RPMI8226 (cell line): ENCODE measurements around the gene DDX6.
"Not testable (repeated sequence)": the region's sequence is repeated elsewhere in the genome, so short reads cannot be mapped to it uniquely, and the experiment has no call there.

Source experiments
- DNase-seq: peaks from one replicate; pipeline ENCODE4 v3.0.0-alpha.2; 2015

Gene DDX6

DNA sequence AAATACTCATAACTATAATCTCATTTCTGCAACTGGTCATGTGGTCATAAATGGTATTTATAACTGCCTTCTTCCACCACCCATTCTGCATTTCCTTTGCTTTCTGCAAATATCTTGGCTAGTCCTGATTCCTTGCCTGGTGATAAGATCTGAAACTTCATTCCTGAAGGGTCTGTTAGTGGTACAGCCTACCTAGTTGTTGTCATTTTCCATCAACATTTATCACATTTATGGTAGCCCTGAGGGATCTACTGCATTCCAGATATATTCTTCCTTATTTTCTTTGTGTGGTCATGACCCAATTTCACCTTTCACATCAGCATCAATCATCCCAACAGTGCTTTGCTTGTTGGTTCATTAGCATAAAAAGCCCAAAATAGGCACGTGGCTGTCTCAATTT, 50.1 kb downstream of the DDX6 start:
- DNase-seq, result no peak

DNA sequence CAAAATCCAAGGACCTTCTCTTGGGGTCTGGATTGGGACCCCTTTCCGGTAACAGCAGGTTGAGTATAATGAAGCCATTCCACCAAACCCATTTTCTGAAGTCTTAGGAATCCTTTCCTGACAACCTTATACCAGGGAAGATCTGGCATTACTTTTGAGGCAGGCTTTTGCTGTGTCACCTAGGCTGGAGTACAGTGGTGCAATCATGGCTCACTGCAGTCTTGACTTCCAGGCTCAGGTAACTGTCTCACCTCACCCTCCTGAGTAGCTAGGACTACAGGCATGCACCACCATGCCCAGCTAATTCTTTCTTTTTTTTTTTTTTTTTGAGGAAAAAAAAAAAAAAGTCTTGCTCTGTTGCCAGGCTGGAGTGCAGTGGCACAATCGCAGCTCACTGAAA, 55.8 kb downstream of the DDX6 start:
- DNase-seq, result no peak

DNA sequence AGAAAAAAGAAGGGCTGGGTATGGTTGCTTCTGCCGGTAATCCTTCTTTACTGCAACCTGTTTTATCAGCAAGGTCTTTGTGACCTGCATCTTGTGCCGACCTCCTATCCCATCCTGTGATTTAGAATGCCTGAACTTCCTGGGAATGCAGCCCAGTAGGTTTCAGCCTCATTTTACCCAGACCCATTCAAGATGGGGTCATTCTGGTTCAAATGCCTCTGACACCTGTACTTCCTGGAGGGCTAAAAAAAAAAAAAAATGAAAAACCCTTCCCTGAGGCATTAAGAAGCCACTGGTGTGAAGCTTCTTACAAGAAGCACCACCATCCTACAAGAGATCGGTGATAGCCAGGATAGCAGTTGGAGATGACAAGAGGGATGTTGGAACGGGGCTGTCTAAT, 56.9 kb downstream of the DDX6 start:
- no peak for DNase-seq

- not testable (repeated sequence) for DNase-seq
Observed at GRCh38 chr11:118729753-118730152, 61.2 kb downstream of the DDX6 start.

- not testable (repeated sequence) for DNase-seq
Observed at GRCh38 chr11:118728112-118728511, 62.9 kb downstream of the DDX6 start.

GRCh38 chr11:118727721-118728066, 63.3 kb downstream of the DDX6 start:
- not testable (repeated sequence) for DNase-seq

GRCh38 chr11:118727001-118727720, 63.8 kb downstream of the DDX6 start:
- DNase-seq, result not testable (repeated sequence)

GRCh38 chr11:118721478-118722015, 69.4 kb downstream of the DDX6 start:
- not testable (repeated sequence) for DNase-seq

- DNase-seq, result not testable (repeated sequence)
Observed at GRCh38 chr11:118720740-118721139, 70.2 kb downstream of the DDX6 start.

DNA sequence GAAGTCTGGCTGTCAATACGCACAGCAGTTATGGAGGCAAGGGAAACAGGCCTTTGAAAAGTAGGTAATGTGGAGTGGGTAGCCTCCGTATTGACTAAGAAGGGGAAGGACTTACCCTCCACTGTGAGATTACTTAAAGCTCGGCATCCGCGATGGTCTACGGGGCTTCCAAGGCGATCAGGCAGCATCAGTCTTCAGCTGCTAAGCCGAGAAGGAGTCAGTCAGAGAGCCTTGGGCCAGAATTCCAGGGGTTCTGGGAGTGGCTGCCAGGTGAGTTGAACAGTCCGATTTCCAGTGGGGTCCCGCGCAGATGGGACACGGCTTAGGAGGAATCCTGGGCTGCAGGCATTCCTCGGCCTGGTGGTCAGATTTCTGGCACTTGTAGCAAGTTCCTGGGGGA, 70.9 kb downstream of the DDX6 start:
- DNase-seq, result not testable (repeated sequence)

- not testable (repeated sequence) for DNase-seq
Observed at GRCh38 chr11:118718562-118718961, 72.4 kb downstream of the DDX6 start.

DNA sequence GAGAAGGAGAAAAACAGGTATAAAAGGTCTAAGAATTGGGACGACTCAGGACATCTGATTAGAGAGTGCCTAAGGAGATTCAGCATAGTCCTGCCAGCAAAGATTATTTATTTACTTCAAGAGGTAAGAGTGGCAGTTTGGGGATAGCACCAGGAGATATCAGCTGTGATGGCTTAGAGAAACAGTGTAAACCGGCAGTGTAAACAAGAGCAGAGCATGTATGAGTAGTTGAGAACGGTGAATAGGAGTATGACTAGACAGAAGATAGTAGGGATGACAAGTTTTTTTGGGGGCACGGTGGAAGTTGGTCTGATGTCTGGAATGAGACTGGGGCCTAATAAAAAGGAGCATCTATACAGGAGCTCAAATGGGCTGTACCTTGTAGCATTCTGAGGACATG, 73.2 kb downstream of the DDX6 start:
- DNase-seq, result not testable (repeated sequence)

GRCh38 chr11:118717221-118717620, 73.7 kb downstream of the DDX6 start:
- DNase-seq, result not testable (repeated sequence)

- no peak for DNase-seq
Observed at GRCh38 chr11:118715837-118716260, 75.1 kb downstream of the DDX6 start.

- no peak for DNase-seq
Observed at GRCh38 chr11:118715245-118715831, 75.6 kb downstream of the DDX6 start.

DNA sequence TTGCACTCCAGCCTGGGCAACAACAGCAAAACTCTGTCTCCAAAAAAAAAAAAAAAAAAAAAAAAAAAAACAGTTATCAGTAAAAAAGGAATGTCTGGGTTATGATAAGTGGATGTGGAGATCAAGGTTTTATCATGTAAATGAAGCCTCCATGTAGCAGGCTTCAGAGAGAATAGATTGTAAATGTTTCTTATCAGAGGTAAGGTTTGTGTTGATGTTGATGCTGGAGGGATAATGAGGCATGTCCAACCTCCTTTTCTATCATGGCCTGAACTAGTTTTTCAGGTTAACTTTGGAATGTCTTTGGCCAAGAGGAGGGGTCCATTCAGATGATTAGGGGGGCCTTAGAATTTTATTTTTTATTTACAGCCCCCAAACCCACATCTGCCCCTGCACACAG, 76.1 kb downstream of the DDX6 start:
- no peak for DNase-seq

- not testable (repeated sequence) for DNase-seq
Observed at GRCh38 chr11:118714416-118714815, 76.5 kb downstream of the DDX6 start.

DNA sequence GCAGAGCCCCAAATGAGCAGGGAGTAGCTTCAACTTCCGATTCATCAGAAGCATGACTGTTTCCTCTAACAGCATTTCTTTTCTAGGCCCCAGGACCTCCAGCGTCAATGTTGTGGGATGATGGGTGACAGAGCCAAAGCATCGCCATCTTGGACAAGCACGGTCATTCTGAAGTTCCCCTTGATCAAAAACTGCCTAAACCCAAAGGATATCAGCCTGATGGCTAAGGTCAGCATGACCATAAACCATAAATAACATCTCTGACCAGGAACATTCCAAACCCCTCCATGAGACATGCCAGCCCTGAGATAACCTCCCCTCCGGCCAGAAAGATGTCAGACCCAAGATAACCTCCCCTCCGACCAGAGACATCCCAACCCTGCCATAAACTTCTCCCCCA, 82.7 kb downstream of the DDX6 start:
- no peak for DNase-seq

DNA sequence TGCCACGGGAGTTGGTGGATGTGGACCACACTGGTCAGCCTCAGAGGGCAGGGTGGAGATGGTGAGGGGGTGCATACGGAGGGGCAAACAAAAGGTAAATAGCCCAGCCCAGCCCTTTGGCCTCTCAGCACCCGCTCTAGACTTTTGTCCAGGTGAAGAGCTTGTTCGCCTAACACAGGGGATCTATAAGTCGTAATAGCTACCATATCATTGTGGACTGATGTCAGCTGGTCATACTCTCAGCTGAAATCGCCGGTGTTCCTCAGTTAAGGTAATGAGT, 84.5 kb downstream of the DDX6 start:
- no peak for DNase-seq

- no peak for DNase-seq
Observed at GRCh38 chr11:118705791-118706545, 85.0 kb downstream of the DDX6 start.

- no peak for DNase-seq
Observed at GRCh38 chr11:118705111-118705741, 85.7 kb downstream of the DDX6 start.

DNA sequence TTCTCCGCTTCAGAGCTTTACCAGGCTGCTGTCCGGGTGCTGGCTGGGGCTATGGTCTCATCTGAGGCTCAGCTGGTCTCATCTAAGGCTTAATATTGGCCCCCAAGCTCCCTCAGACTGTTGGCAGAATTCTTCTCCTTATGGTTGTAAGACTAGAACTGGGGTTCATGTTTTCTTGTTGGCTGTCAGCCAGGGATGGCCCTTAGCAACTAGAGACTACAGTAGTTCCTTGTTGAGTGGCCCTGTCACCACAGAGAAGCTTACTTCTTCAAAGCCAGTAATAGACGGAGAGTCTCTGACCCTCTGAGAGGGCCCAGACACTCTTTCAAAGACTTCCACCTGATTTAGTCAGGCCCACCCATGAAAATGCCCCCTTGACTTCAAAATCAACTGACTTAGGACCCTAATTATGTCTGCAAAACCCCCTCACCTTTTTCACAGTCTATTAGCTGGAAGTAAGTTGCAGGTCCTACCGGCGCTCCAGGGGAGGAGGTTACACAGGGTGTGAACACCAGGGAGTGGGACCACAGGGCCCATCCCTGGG, 87.3 kb downstream of the DDX6 start:
- peak; percentile 60 for DNase-seq
